ENCODE measurements around the gene KSR1. TPM values are rescaled to one million over a fixed set of nuclear protein-coding genes. Genes with fewer than 3 reads are reported as not detected.

The KSR1 gene
- total RNA-seq, 1 experiment from 2014 or later = 41.7 TPM

GRCh38 chr17:27449988-27450387, 6.3 kb upstream of the KSR1 start:
- no peak for TF ChIP-seq CTCF (conservative IDR thresholded peaks at IDR 0.05; ENCODE audit: low read depth, low read length)
- POLR2A ChIA-PET (ENCODE audit: low non-redundant PET) = no interaction called here
- no peak for DNase-seq (ENCODE audit: low spot score)
- no peaks in the 10 kb centered on the region for H3K4me1 ChIP-seq (ENCODE audit: insufficient read depth, low read length, poor library complexity, severe bottlenecking)
- H3K36me3 ChIP-seq (ENCODE audit: insufficient read depth, low read length, poor library complexity, severe bottlenecking) = no peaks in the 10 kb centered on the region
- no peak overlapping the region for H3K27ac ChIP-seq (ENCODE audit: low read depth, low read length, poor library complexity, severe bottlenecking)
- no peak overlapping the region for H3K4me3 ChIP-seq (ENCODE audit: low read depth, low read length, poor library complexity, severe bottlenecking)
- no peaks in the 10 kb centered on the region for H3K27me3 ChIP-seq (replicated peaks; ENCODE audit: insufficient read depth, low read depth, low read length, poor library complexity)
- H3K9me3 ChIP-seq (ENCODE audit: low read depth, low read length, poor library complexity, severe bottlenecking) = no peaks in the 10 kb centered on the region
- CTCF ChIA-PET = no interaction called here
- no TSS peak for BruUV-seq (replicated peaks)
- intact Hi-C loops (cut with micrococcal nuclease; ENCODE audit: unreplicated experiment) = loop anchor here (5.0 kb wide), 1 partner anchor 47 kb away; no protein-coding TSS in a partner anchor

GRCh38 chr17:27450416-27450815, 5.8 kb upstream of the KSR1 start:
- intact Hi-C loops (cut with micrococcal nuclease; ENCODE audit: unreplicated experiment) = no loop called here
- Histone ChIP-seq H3K4me3 (ENCODE audit: low read depth, low read length, poor library complexity, severe bottlenecking) (no peak overlapping the region), H3K9me3 (ENCODE audit: low read depth, low read length, poor library complexity, severe bottlenecking) (no peaks in the 10 kb centered on the region), H3K27ac (ENCODE audit: low read depth, low read length, poor library complexity, severe bottlenecking) (no peak overlapping the region), H3K27me3 (replicated peaks; ENCODE audit: insufficient read depth, low read depth, low read length, poor library complexity) (no peaks in the 10 kb centered on the region), H3K36me3 (ENCODE audit: insufficient read depth, low read length, poor library complexity, severe bottlenecking) (no peaks in the 10 kb centered on the region), H3K4me1 (ENCODE audit: insufficient read depth, low read length, poor library complexity, severe bottlenecking) (no peaks in the 10 kb centered on the region)
- ChIA-PET POLR2A (ENCODE audit: low non-redundant PET) (no interaction called here), CTCF (no interaction called here)
- no TSS peak for BruUV-seq (replicated peaks)
- TF ChIP-seq EZH2 (IDR thresholded peaks at IDR 0.05; ENCODE audit: borderline replicate concordance, low read depth, low read length, poor library complexity, severe bottlenecking) = no peak
- no peak for TF ChIP-seq CTCF (conservative IDR thresholded peaks at IDR 0.05; ENCODE audit: low read depth, low read length)
- no peak for DNase-seq (ENCODE audit: low spot score)

- no peak overlapping the region for H3K27ac ChIP-seq (ENCODE audit: low read depth, low read length, poor library complexity, severe bottlenecking)
- ChIA-PET POLR2A (ENCODE audit: low non-redundant PET) (no interaction called here), CTCF (no interaction called here)
- H3K4me1 ChIP-seq (ENCODE audit: insufficient read depth, low read length, poor library complexity, severe bottlenecking) = no peaks in the 10 kb centered on the region
- BruUV-seq (replicated peaks) = no TSS peak
- DNase-seq (ENCODE audit: low spot score) = no peak
- no peaks in the 10 kb centered on the region for H3K36me3 ChIP-seq (ENCODE audit: insufficient read depth, low read length, poor library complexity, severe bottlenecking)
- intact Hi-C loops (cut with micrococcal nuclease; ENCODE audit: unreplicated experiment) = no loop called here
- no peak overlapping the region for H3K4me3 ChIP-seq (ENCODE audit: low read depth, low read length, poor library complexity, severe bottlenecking)
- TF ChIP-seq CTCF (conservative IDR thresholded peaks at IDR 0.05; ENCODE audit: low read depth, low read length) (no peak), EZH2 (IDR thresholded peaks at IDR 0.05; ENCODE audit: borderline replicate concordance, low read depth, low read length, poor library complexity, severe bottlenecking) (no peak)
- no peaks in the 10 kb centered on the region for H3K27me3 ChIP-seq (replicated peaks; ENCODE audit: insufficient read depth, low read depth, low read length, poor library complexity)
- no peaks in the 10 kb centered on the region for H3K9me3 ChIP-seq (ENCODE audit: low read depth, low read length, poor library complexity, severe bottlenecking)
Measured at GRCh38 chr17:27451906-27452305, 4.3 kb upstream of the KSR1 start.
